ENCODE data around the gene ALG9. TPM values are rescaled to one million over a fixed set of nuclear protein-coding genes. Genes with fewer than 3 reads are reported as not detected.

The ALG9 gene
- total RNA-seq, 2 donors from 2014 or later, result 25.3 to 26.6 TPM

GRCh38 chr11:111849631-111850030 is 21.8 kb downstream of the ALG9 start:
- TF ChIP-seq CTCF (conservative IDR thresholded peaks at IDR 0.05), result no peak
- Mint-ChIP-seq H3K4me1 (peaks cover 9% of the 10 kb centered on the region), H3K27me3 (ENCODE audit: insufficient read depth) (no peaks in the 10 kb centered on the region), H3K9me3 (no peaks in the 10 kb centered on the region), H3K27ac (no peak overlapping the region), H3K4me3 (no peak overlapping the region), H3K36me3 (ENCODE audit: low read depth) (peaks cover 21% of the 10 kb centered on the region)
- peaks cover 3% of the 10 kb centered on the region for H3K9me3 ChIP-seq (ENCODE audit: control insufficient read depth, low read length)
- 100% methylated on average over 3 of the region's 3 CpGs; no CpG with 5 or more reads in 1 of the 2 experiments for WGBS, 2 experiments (ENCODE audit: insufficient coverage in 1 of 2, insufficient read length in 1 of 2)
- H3K27ac ChIP-seq (ENCODE audit: low read depth, low read length), result no peak overlapping the region
- no peaks in the 10 kb centered on the region for H3K27me3 ChIP-seq (ENCODE audit: control insufficient read depth, insufficient read depth, low read length, poor library complexity, severe bottlenecking)
- H3K9ac ChIP-seq (ENCODE audit: extremely low read depth, low read length, poor library complexity, severe bottlenecking), result no peak overlapping the region
- peaks cover 37% of the 10 kb centered on the region for H3K36me3 ChIP-seq (ENCODE audit: control insufficient read depth, insufficient read depth, low read length)
- DNase-seq, result no peak
- peaks cover 7% of the 10 kb centered on the region for H3K4me1 ChIP-seq (ENCODE audit: control insufficient read depth, insufficient read depth, low read length)
- H3K4me3 ChIP-seq (ENCODE audit: low read length), result no peak overlapping the region

- WGBS, 2 experiments (ENCODE audit: insufficient coverage in 1 of 2, insufficient read length in 1 of 2), result 30% methylated on average over 1 of the region's 1 CpG; no CpG with 5 or more reads in 1 of the 2 experiments
- H3K27ac Mint-ChIP-seq, result no peak overlapping the region
- no peak overlapping the region for H3K27ac ChIP-seq (ENCODE audit: low read depth, low read length)
- H3K4me3 Mint-ChIP-seq, result no peak overlapping the region
- no peaks in the 10 kb centered on the region for H3K9me3 Mint-ChIP-seq
- peaks cover 14% of the 10 kb centered on the region for H3K36me3 Mint-ChIP-seq (ENCODE audit: low read depth)
- peak; percentile 46 for DNase-seq
- peaks cover 9% of the 10 kb centered on the region for H3K4me1 Mint-ChIP-seq
- no peak overlapping the region for H3K9ac ChIP-seq (ENCODE audit: extremely low read depth, low read length, poor library complexity, severe bottlenecking)
- no peak for TF ChIP-seq CTCF (conservative IDR thresholded peaks at IDR 0.05)
- peaks cover 3% of the 10 kb centered on the region for H3K9me3 ChIP-seq (ENCODE audit: control insufficient read depth, low read length)
- peaks cover 31% of the 10 kb centered on the region for H3K36me3 ChIP-seq (ENCODE audit: control insufficient read depth, insufficient read depth, low read length)
- no peaks in the 10 kb centered on the region for H3K27me3 ChIP-seq (ENCODE audit: control insufficient read depth, insufficient read depth, low read length, poor library complexity, severe bottlenecking)
- no peak overlapping the region for H3K4me3 ChIP-seq (ENCODE audit: low read length)
- no peaks in the 10 kb centered on the region for H3K27me3 Mint-ChIP-seq (ENCODE audit: insufficient read depth)
- H3K4me1 ChIP-seq (ENCODE audit: control insufficient read depth, insufficient read depth, low read length), result peaks cover 7% of the 10 kb centered on the region
Measured at GRCh38 chr11:111846636-111847035, 24.7 kb downstream of the ALG9 start.

- no peak for TF ChIP-seq CTCF (conservative IDR thresholded peaks at IDR 0.05)
- Mint-ChIP-seq H3K27me3 (ENCODE audit: insufficient read depth) (no peaks in the 10 kb centered on the region), H3K9me3 (no peaks in the 10 kb centered on the region), H3K4me3 (no peak overlapping the region), H3K4me1 (peaks cover 12% of the 10 kb centered on the region), H3K27ac (no peak overlapping the region), H3K36me3 (ENCODE audit: low read depth) (peaks cover 14% of the 10 kb centered on the region)
- H3K4me3 ChIP-seq (ENCODE audit: low read length), result no peak overlapping the region
- peaks cover 31% of the 10 kb centered on the region for H3K36me3 ChIP-seq (ENCODE audit: control insufficient read depth, insufficient read depth, low read length)
- H3K9ac ChIP-seq (ENCODE audit: extremely low read depth, low read length, poor library complexity, severe bottlenecking), result no peak overlapping the region
- no peak overlapping the region for H3K27ac ChIP-seq (ENCODE audit: low read depth, low read length)
- no peak for DNase-seq
- H3K9me3 ChIP-seq (ENCODE audit: control insufficient read depth, low read length), result peaks cover 3% of the 10 kb centered on the region
- WGBS, 2 experiments (ENCODE audit: insufficient coverage in 1 of 2, insufficient read length in 1 of 2), result 98% methylated on average over 2 of the region's 2 CpGs; no CpG with 5 or more reads in 1 of the 2 experiments
- H3K4me1 ChIP-seq (ENCODE audit: control insufficient read depth, insufficient read depth, low read length), result peaks cover 8% of the 10 kb centered on the region
- no peaks in the 10 kb centered on the region for H3K27me3 ChIP-seq (ENCODE audit: control insufficient read depth, insufficient read depth, low read length, poor library complexity, severe bottlenecking)
Measured at GRCh38 chr11:111846063-111846462, 25.3 kb downstream of the ALG9 start.
